ENCODE data around the gene CTNNBIP1.

CTNNBIP1 gene

DNA sequence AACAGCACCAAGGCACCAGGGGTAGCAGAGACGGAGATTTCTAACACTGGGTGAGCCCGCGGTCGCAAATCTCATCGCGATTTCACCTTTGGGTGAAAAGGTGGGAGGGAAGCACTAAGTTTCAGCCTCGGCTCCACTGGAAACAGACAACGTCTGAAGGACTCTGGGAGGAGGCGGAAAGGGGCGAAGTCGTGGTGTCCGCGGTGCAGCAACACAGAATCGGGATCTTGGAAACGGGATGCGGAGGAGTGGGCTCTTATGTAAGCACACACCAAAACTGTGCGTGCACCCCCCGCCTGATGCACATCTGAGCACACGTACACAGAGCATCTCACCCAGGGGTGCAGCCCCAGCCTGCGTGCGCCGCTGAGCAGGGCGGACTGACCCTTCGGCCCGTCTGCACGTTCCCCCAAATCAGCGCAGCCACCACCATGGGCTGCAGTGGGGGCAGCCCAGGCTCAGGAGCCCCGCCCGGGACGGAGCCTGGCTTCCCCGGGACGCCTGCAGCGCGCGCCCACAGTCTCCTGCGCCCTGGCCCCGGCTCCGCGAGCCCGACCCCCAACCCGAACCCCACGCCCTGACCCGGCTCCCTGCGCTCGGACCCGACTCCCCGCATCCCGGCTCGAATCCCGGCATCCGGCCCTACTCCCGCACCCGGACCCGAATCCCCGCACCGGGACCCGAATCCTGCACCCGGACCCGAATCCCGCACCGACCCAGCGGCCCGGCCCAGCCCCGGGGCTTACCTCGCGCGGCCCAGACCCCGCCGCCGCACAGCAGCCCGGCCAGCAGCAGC lies 87.0 kb downstream of the CTNNBIP1 start (continued):
- TF ChIP-seq REPIN1 (tag by site-specific recombination; IDR thresholded peaks at IDR 0.05; ENCODE audit: low read depth) (no peak), HOXC10 (CRISPR knock-in tag; IDR thresholded peaks at IDR 0.05) (no peak), ZNF214 (tag by site-specific recombination; IDR thresholded peaks at IDR 0.05; ENCODE audit: borderline replicate concordance) (no peak), ZNF140 (tag by site-specific recombination; IDR thresholded peaks at IDR 0.05) (no peak), ZNF501 (tag by site-specific recombination; IDR thresholded peaks at IDR 0.05) (peak; percentile 65; the same call in 1 of the 2 replicates), SCRT2 (tag by site-specific recombination; IDR thresholded peaks at IDR 0.05) (0 out of 2 replicates have a peak, but pooled peaks have one; percentile 29), ZNF10 (tag by site-specific recombination; IDR thresholded peaks at IDR 0.05) (0 out of 2 replicates have a peak, but pooled peaks have one; percentile 16), ZBTB7A (tag by site-specific recombination; IDR thresholded peaks at IDR 0.05; ENCODE audit: low read depth) (peak; percentile 45; the same call in 1 of the 2 replicates), ZBTB48 (tag by site-specific recombination; IDR thresholded peaks at IDR 0.05) (peak; percentile 38; the same call in 1 of the 2 replicates), ZNF792 (tag by site-specific recombination; IDR thresholded peaks at IDR 0.05) (no peak), ZNF473 (tag by site-specific recombination; IDR thresholded peaks at IDR 0.05) (no peak), ZNF175 (tag by site-specific recombination; IDR thresholded peaks at IDR 0.05) (no peak), KLF10 (tag by site-specific recombination; IDR thresholded peaks at IDR 0.05) (no peak), ZNF629 (tag by site-specific recombination; IDR thresholded peaks at IDR 0.05) (no peak), SP2 (tag by site-specific recombination; IDR thresholded peaks at IDR 0.05) (no peak), ZNF707 (tag by site-specific recombination; IDR thresholded peaks at IDR 0.05) (no peak), ZNF600 (tag by site-specific recombination; IDR thresholded peaks at IDR 0.05) (peak; percentile 86), ZNF404 (tag by site-specific recombination; IDR thresholded peaks at IDR 0.05) (no peak), ZNF830 (tag by site-specific recombination; IDR thresholded peaks at IDR 0.05; ENCODE audit: low read depth) (no peak), ZEB2 (tag by site-specific recombination; IDR thresholded peaks at IDR 0.05) (0 out of 2 replicates have a peak, but pooled peaks have one; percentile 36), SALL2 (tag by site-specific recombination; IDR thresholded peaks at IDR 0.05; ENCODE audit: borderline replicate concordance) (no peak), SP7 (tag by site-specific recombination; IDR thresholded peaks at IDR 0.05) (peak; percentile 54; the same call in 1 of the 2 replicates)
- TF ChIP-seq, protein P1, sequence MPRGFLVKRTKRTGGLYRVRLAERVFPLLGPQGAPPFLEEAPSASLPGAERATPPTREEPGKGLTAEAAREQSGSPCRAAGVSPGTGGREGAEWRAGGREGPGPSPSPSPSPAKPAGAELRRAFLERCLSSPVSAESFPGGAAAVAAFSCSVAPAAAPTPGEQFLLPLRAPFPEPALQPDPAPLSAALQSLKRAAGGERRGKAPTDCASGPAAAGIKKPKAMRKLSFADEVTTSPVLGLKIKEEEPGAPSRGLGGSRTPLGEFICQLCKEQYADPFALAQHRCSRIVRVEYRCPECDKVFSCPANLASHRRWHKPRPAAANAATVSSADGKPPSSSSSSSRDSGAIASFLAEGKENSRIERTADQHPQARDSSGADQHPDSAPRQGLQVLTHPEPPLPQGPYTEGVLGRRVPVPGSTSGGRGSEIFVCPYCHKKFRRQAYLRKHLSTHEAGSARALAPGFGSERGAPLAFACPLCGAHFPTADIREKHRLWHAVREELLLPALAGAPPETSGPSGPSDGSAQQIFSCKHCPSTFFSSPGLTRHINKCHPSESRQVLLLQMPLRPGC (tag by site-specific recombination; IDR thresholded peaks at IDR 0.05): no peak
- TF ChIP-seq, protein P2, sequence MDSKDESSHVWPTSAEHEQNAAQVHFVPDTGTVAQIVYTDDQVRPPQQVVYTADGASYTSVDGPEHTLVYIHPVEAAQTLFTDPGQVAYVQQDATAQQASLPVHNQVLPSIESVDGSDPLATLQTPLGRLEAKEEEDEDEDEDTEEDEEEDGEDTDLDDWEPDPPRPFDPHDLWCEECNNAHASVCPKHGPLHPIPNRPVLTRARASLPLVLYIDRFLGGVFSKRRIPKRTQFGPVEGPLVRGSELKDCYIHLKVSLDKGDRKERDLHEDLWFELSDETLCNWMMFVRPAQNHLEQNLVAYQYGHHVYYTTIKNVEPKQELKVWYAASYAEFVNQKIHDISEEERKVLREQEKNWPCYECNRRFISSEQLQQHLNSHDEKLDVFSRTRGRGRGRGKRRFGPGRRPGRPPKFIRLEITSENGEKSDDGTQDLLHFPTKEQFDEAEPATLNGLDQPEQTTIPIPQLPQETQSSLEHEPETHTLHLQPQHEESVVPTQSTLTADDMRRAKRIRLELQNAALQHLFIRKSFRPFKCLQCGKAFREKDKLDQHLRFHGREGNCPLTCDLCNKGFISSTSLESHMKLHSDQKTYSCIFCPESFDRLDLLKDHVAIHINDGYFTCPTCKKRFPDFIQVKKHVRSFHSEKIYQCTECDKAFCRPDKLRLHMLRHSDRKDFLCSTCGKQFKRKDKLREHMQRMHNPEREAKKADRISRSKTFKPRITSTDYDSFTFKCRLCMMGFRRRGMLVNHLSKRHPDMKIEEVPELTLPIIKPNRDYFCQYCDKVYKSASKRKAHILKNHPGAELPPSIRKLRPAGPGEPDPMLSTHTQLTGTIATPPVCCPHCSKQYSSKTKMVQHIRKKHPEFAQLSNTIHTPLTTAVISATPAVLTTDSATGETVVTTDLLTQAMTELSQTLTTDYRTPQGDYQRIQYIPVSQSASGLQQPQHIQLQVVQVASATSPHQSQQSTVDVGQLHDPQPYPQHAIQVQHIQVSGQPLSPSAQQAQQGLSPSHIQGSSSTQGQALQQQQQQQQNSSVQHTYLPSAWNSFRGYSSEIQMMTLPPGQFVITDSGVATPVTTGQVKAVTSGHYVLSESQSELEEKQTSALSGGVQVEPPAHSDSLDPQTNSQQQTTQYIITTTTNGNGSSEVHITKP (tag by site-specific recombination; IDR thresholded peaks at IDR 0.05): peak; percentile 67
- TF ChIP-seq, protein P3, sequence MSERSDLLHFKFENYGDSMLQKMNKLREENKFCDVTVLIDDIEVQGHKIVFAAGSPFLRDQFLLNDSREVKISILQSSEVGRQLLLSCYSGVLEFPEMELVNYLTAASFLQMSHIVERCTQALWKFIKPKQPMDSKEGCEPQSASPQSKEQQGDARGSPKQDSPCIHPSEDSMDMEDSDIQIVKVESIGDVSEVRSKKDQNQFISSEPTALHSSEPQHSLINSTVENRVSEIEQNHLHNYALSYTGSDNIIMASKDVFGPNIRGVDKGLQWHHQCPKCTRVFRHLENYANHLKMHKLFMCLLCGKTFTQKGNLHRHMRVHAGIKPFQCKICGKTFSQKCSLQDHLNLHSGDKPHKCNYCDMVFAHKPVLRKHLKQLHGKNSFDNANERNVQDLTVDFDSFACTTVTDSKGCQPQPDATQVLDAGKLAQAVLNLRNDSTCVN (tag by site-specific recombination; optimal IDR thresholded peaks at IDR 0.05): peak; percentile 87
- TF ChIP-seq, protein P4, sequence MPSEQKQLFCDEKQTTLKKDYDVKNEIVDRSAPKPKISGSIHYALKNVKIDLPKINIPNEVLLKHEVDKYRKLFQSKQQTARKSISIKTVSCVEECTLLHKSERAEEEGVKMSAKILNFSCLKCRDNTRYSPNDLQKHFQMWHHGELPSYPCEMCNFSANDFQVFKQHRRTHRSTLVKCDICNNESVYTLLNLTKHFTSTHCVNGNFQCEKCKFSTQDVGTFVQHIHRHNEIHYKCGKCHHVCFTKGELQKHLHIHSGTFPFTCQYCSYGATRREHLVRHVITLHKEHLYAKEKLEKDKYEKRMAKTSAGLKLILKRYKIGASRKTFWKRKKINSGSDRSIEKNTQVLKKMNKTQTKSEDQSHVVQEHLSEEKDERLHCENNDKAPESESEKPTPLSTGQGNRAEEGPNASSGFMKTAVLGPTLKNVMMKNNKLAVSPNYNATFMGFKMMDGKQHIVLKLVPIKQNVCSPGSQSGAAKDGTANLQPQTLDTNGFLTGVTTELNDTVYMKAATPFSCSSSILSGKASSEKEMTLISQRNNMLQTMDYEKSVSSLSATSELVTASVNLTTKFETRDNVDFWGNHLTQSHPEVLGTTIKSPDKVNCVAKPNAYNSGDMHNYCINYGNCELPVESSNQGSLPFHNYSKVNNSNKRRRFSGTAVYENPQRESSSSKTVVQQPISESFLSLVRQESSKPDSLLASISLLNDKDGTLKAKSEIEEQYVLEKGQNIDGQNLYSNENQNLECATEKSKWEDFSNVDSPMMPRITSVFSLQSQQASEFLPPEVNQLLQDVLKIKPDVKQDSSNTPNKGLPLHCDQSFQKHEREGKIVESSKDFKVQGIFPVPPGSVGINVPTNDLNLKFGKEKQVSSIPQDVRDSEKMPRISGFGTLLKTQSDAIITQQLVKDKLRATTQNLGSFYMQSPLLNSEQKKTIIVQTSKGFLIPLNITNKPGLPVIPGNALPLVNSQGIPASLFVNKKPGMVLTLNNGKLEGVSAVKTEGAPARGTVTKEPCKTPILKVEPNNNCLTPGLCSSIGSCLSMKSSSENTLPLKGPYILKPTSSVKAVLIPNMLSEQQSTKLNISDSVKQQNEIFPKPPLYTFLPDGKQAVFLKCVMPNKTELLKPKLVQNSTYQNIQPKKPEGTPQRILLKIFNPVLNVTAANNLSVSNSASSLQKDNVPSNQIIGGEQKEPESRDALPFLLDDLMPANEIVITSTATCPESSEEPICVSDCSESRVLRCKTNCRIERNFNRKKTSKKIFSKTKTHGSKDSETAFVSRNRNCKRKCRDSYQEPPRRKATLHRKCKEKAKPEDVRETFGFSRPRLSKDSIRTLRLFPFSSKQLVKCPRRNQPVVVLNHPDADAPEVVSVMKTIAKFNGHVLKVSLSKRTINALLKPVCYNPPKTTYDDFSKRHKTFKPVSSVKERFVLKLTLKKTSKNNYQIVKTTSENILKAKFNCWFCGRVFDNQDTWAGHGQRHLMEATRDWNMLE (tag by site-specific recombination; conservative IDR thresholded peaks at IDR 0.05; ENCODE audit: low read depth): no peak
- TF ChIP-seq, protein P5, sequence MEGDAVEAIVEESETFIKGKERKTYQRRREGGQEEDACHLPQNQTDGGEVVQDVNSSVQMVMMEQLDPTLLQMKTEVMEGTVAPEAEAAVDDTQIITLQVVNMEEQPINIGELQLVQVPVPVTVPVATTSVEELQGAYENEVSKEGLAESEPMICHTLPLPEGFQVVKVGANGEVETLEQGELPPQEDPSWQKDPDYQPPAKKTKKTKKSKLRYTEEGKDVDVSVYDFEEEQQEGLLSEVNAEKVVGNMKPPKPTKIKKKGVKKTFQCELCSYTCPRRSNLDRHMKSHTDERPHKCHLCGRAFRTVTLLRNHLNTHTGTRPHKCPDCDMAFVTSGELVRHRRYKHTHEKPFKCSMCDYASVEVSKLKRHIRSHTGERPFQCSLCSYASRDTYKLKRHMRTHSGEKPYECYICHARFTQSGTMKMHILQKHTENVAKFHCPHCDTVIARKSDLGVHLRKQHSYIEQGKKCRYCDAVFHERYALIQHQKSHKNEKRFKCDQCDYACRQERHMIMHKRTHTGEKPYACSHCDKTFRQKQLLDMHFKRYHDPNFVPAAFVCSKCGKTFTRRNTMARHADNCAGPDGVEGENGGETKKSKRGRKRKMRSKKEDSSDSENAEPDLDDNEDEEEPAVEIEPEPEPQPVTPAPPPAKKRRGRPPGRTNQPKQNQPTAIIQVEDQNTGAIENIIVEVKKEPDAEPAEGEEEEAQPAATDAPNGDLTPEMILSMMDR (tag by site-specific recombination; IDR thresholded peaks at IDR 0.05): no peak

All from HEK293 (cell line).